ENCODE data around the gene APCDD1. TPM values are rescaled to one million over a fixed set of nuclear protein-coding genes. Genes with fewer than 3 reads are reported as not detected.

Gene APCDD1
- total and polyA plus RNA-seq, 2 of the 8 experiments (the other 6 are each of a cell fraction or from before 2014, with no cell fraction given) = 2.6 to 3.6 TPM

DNA sequence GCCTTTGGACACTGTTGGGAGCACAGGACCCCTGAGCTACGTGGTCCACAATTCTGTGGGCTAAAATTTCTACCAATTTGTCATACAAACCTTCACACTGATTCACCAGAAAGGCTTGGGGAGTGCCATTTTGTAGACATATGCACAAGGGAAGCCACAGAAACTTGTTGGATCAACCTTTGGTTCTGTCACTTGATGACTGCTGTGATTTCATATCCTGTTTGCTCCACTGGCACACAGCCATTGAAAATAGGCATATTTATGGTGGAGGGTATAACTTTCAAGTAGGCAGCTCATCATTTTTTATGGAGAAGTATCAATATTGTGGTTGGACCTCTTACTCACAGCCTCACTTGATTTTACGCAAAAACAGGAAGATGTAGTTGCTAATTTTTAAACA lies 81.8 kb downstream of the APCDD1 start:
- no peak for FAIRE-seq
- H3K4ac ChIP-seq (replicated peaks; ENCODE audit: insufficient read length, low read depth, low read length) = no peak overlapping the region
- H3K23ac ChIP-seq (ENCODE audit: insufficient read length) = no peak overlapping the region
- no peak overlapping the region for H2BK20ac ChIP-seq (ENCODE audit: low read length)
- no peaks in the 10 kb centered on the region for H3K27me3 ChIP-seq (replicated peaks in 1 of 4; ENCODE audit: control insufficient read depth in 3 of 4, extremely low read depth in 1 of 4, insufficient read depth in 3 of 4, low read length in 3 of 4)
- no peak overlapping the region for H2AFZ ChIP-seq (ENCODE audit: low read length)
- H3K27ac ChIP-seq (ENCODE audit: low read depth, low read length) = no peak overlapping the region
- no peak overlapping the region for H2AK5ac ChIP-seq (ENCODE audit: low read depth, low read length)
- ChIA-PET CTCF (ENCODE audit: partially characterized antibody) (no interaction called here), POLR2A (ENCODE audit: partially characterized antibody) (no interaction called here)
- H2BK120ac ChIP-seq (replicated peaks; ENCODE audit: low read depth, low read length) = no peak overlapping the region
- H3K79me1 ChIP-seq (ENCODE audit: low read depth, low read length) = no peaks in the 10 kb centered on the region; the same call in 1 of the 2 replicates
- no peaks in the 10 kb centered on the region for H3K9me3 ChIP-seq (ENCODE audit: insufficient read depth in 2 of 2, low read depth in 1 of 2, low read length in 1 of 2)
- H4K20me1 ChIP-seq (replicated peaks in 1 of 2; ENCODE audit: control insufficient read depth in 1 of 2, insufficient read depth in 2 of 2, low read length in 2 of 2) = no peaks in the 10 kb centered on the region
- no peak overlapping the region for H3K56ac ChIP-seq (replicated peaks; ENCODE audit: insufficient read length, low read depth, low read length)
- no peak for DNase-seq (ENCODE audit: low read depth in 1 of 2, low spot score in 2 of 2)
- H3K18ac ChIP-seq (ENCODE audit: extremely low read depth, low read length) = no peak overlapping the region
- H3K4me1 ChIP-seq (replicated peaks in 1 of 4; ENCODE audit: control insufficient read depth in 3 of 4, insufficient read depth in 4 of 4, low read length in 3 of 4) = no peaks in the 10 kb centered on the region
- 96% methylated on average over 2 of the region's 2 CpGs; no CpG with 5 or more reads in 1 of the 2 experiments for WGBS, 2 experiments (ENCODE audit: extremely low coverage in 1 of 2, insufficient coverage in 1 of 2, insufficient read length in 1 of 2, insufficient replicate concordance in 2 of 2, low coverage in 1 of 2, low lambda C conversion rate in 2 of 2, missing lambda C conversion rate in 1 of 2)
- H2BK15ac ChIP-seq (ENCODE audit: low read length) = no peak overlapping the region
- no peak overlapping the region for H4K8ac ChIP-seq (ENCODE audit: extremely low read depth, insufficient read depth, low read length)
- H3K4me3 ChIP-seq (ENCODE audit: extremely low read depth in 1 of 4, insufficient read depth in 2 of 4, low read depth in 3 of 4, low read length in 4 of 4) = no peak overlapping the region
- H4K91ac ChIP-seq (replicated peaks; ENCODE audit: insufficient read length, low read length) = no peak overlapping the region
- no peak overlapping the region for H2BK12ac ChIP-seq (ENCODE audit: low read depth, low read length)
- no peak overlapping the region for H3K9ac ChIP-seq (replicated peaks in 1 of 4; ENCODE audit: extremely low read depth in 1 of 4, low read depth in 3 of 4, low read length in 3 of 4)
- peaks cover 0 to 19% of the 10 kb centered on the region in 2 experiments; a peak in 2 of 4 replicates for H3K79me2 ChIP-seq (ENCODE audit: control insufficient read depth in 1 of 2, insufficient read depth in 2 of 2, low read length in 2 of 2)
- H3K36me3 ChIP-seq (ENCODE audit: control insufficient read depth in 2 of 4, insufficient read depth in 4 of 4, low read length in 3 of 4) = peaks cover 3 to 18% (median 8%) of the 10 kb centered on the region in 4 experiments; a peak in 7 of 8 replicates
- H3K23me2 ChIP-seq (ENCODE audit: low read depth, low read length) = no peaks in the 10 kb centered on the region
- no peak overlapping the region for H3K4me2 ChIP-seq (ENCODE audit: insufficient read depth in 1 of 2, low read depth in 2 of 2, low read length in 2 of 2)
- H3K14ac ChIP-seq (ENCODE audit: insufficient read length) = no peak overlapping the region
- no peak overlapping the region for H4K5ac ChIP-seq (ENCODE audit: insufficient read length, low read depth, low read length)
- no peak overlapping the region for H2BK5ac ChIP-seq (ENCODE audit: low read depth, low read length)
- TF ChIP-seq TAF7 (optimal IDR thresholded peaks at IDR 0.05; ENCODE audit: borderline replicate concordance, low read depth, low read length) (no peak), HDAC6 (IDR thresholded peaks at IDR 0.05; ENCODE audit: low read depth, low read length) (no peak), MAFK (IDR thresholded peaks at IDR 0.05; ENCODE audit: low read depth, low read length) (no peak), EZH2 (IDR thresholded peaks at IDR 0.05; ENCODE audit: low read depth, low read length, severe bottlenecking) (no peak), TBP (IDR thresholded peaks at IDR 0.05; ENCODE audit: low read depth, low read length) (no peak), SP2 (IDR thresholded peaks at IDR 0.05; ENCODE audit: low read length) (no peak), GABPA (IDR thresholded peaks at IDR 0.05; ENCODE audit: borderline replicate concordance, insufficient read depth, low read length) (no peak), CEBPB (IDR thresholded peaks at IDR 0.05; ENCODE audit: low read depth, low read length) (no peak), SIX5 (IDR thresholded peaks at IDR 0.05; ENCODE audit: low read depth, low read length) (no peak), JUND (IDR thresholded peaks at IDR 0.05; ENCODE audit: low read length) (no peak), CHD2 (IDR thresholded peaks at IDR 0.05; ENCODE audit: low read length) (no peak), KDM4A (IDR thresholded peaks at IDR 0.05; ENCODE audit: low read depth, low read length, severe bottlenecking) (no peak)
- TF ChIP-seq, protein P1, sequence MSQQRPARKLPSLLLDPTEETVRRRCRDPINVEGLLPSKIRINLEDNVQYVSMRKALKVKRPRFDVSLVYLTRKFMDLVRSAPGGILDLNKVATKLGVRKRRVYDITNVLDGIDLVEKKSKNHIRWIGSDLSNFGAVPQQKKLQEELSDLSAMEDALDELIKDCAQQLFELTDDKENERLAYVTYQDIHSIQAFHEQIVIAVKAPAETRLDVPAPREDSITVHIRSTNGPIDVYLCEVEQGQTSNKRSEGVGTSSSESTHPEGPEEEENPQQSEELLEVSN (IDR thresholded peaks at IDR 0.05) = no peak
- TF ChIP-seq, protein P2, sequence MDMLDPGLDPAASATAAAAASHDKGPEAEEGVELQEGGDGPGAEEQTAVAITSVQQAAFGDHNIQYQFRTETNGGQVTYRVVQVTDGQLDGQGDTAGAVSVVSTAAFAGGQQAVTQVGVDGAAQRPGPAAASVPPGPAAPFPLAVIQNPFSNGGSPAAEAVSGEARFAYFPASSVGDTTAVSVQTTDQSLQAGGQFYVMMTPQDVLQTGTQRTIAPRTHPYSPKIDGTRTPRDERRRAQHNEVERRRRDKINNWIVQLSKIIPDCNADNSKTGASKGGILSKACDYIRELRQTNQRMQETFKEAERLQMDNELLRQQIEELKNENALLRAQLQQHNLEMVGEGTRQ (IDR thresholded peaks at IDR 0.05; ENCODE audit: low read length) = no peak

Measured in H1 (cell line).